Gastroesophageal sphincter (tissue), 4 donors: ENCODE measurements around the gene SCN1B. TPM values are rescaled to one million over a fixed set of nuclear protein-coding genes. Genes with fewer than 3 reads are reported as not detected.

Experiments
- ATAC-seq: fragments of 150-250 bp; one replicate; pipeline ENCODE4 v1.9.1; 2016; ENCODE audit warnings: mild to moderate bottlenecking, moderate library complexity
- H3K27ac ChIP-seq, 4 donors: fragments of 200-600 bp; sonication (generic) in 3 of 4; 1 replicate in 3 of 4; 2 replicates in 1 of 4; pipeline ENCODE4 v1.5.1; 2016 to 2019
- H3K27me3 ChIP-seq: fragments of 200-600 bp; sonication (generic); one replicate; pipeline ENCODE4 v1.5.1; 2019
- H3K36me3 ChIP-seq, 2 donors: fragments of 200-600 bp; sonication (generic); one replicate each; pipeline ENCODE4 v1.5.1; 2019; ENCODE audit warnings: control low read depth in 1 of 2
- H3K4me1 ChIP-seq, 3 donors: fragments of 200-600 bp; sonication (generic); 1 replicate in 2 of 3; 2 replicates in 1 of 3; pipeline ENCODE4 v1.5.1; 2016 to 2019; ENCODE audit warnings: control low read depth in 2 of 3
- H3K4me3 ChIP-seq, 2 donors: fragments of 200-600 bp; sonication (generic); one replicate each; pipeline ENCODE4 v1.5.1; 2019; ENCODE audit warnings: mild to moderate bottlenecking in 1 of 2, moderate library complexity in 1 of 2
- H3K9me3 ChIP-seq, 3 donors: fragments of 200-600 bp; sonication (generic); one replicate each; pipeline ENCODE4 v1.5.1; 2017 to 2019; ENCODE audit warnings: control low read depth in 2 of 3
- EP300 ChIP-seq: sonication (generic); formaldehyde crosslinking; IDR thresholded peaks from one replicate; pipeline ENCODE4 v1.6.1; 2017; ENCODE audit warnings: antibody characterized with exemption, mild to moderate bottlenecking
- POLR2A ChIP-seq, 2 donors: fragments of 450-650 bp; IDR thresholded peaks; one replicate each; pipeline ENCODE4 v1.6.1; 2017; ENCODE audit warnings: antibody characterized with exemption in 2 of 2, mild to moderate bottlenecking in 2 of 2, moderate library complexity in 1 of 2
- POLR2AphosphoS5 ChIP-seq: sonication (generic); formaldehyde crosslinking; IDR thresholded peaks from one replicate; pipeline ENCODE4 v1.6.1; 2017; ENCODE audit warnings: antibody characterized with exemption
- WGBS, 2 donors: methylation state at CpG; one replicate each; pipeline ENCODE4 v1.1.5; 2018; ENCODE audit warnings: low coverage in 1 of 2; 5-methylcytosine and 5-hydroxymethylcytosine counted together
- total RNA-seq, 4 donors: library from RNA; depleted of rRNA; stranded (reverse); fragments of >200 nt; gene quantifications; one replicate each; pipeline ENCODE4 v1.1.0, GENCODE V29; 2016
- TF ChIP-seq, protein P1 (sequence below), 4 experiments: fragments of 200-600 bp in 2 of 4; fragments of 450-650 bp in 2 of 4; sonication (generic) in 1 of 4; IDR thresholded peaks; one replicate each; pipeline ENCODE4 v1.5.1; 2017 to 2019; ENCODE audit warnings: antibody characterized with exemption in 4 of 4, mild to moderate bottlenecking in 2 of 4, moderate library complexity in 2 of 4

The SCN1B gene
- total RNA-seq, 4 donors from 2014 or later, result 5.3 to 13.2 (median 9.5) TPM

- peaks cover 19% of the 10 kb centered on the region for H3K27me3 ChIP-seq
- H3K4me1 ChIP-seq, result no peaks in the 10 kb centered on the region
- 58 to 66% methylated on average over 4 to 7 of the region's 7 CpGs for WGBS, 2 donors
- no peak for ATAC-seq
- no peak overlapping the region for H3K4me3 ChIP-seq
- H3K27ac ChIP-seq, result no peak overlapping the region
- H3K9me3 ChIP-seq, result no peaks in the 10 kb centered on the region
- TF ChIP-seq POLR2A (IDR thresholded peaks at IDR 0.05) (no peak), EP300 (no peak), POLR2AphosphoS5 (no peak)
- TF ChIP-seq, protein P1, sequence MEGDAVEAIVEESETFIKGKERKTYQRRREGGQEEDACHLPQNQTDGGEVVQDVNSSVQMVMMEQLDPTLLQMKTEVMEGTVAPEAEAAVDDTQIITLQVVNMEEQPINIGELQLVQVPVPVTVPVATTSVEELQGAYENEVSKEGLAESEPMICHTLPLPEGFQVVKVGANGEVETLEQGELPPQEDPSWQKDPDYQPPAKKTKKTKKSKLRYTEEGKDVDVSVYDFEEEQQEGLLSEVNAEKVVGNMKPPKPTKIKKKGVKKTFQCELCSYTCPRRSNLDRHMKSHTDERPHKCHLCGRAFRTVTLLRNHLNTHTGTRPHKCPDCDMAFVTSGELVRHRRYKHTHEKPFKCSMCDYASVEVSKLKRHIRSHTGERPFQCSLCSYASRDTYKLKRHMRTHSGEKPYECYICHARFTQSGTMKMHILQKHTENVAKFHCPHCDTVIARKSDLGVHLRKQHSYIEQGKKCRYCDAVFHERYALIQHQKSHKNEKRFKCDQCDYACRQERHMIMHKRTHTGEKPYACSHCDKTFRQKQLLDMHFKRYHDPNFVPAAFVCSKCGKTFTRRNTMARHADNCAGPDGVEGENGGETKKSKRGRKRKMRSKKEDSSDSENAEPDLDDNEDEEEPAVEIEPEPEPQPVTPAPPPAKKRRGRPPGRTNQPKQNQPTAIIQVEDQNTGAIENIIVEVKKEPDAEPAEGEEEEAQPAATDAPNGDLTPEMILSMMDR (IDR thresholded peaks at IDR 0.05), result no peak
- no peaks in the 10 kb centered on the region for H3K36me3 ChIP-seq
These were observed 31.5 kb downstream of the SCN1B start for GRCh38 chr19:35061583-35062373.

DNA sequence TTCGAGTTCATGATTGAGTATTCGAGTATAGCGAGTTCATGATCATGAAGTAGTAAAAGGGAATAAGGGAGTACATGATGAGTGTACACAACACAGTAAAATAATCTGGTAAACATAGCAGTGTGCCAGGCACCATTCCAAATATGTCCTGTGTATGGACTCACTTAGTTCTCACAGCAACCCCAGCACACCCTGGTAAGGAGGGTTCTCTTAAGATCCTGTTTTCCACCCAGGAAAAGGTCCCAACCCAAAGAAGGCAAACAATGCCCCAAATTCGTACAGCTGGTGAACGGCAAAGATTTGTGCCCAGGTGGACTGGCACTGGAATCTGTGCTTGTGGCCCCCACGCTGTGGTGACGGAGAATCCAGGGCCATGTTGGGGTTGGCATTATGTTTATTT, 32.7 kb downstream of the SCN1B start:
- Histone ChIP-seq H3K9me3 (no peaks in the 10 kb centered on the region), H3K4me3 (no peak overlapping the region), H3K36me3 (no peaks in the 10 kb centered on the region), H3K27ac (no peak overlapping the region), H3K27me3 (peaks cover 13% of the 10 kb centered on the region), H3K4me1 (no peaks in the 10 kb centered on the region)
- TF ChIP-seq EP300 (no peak), POLR2A (IDR thresholded peaks at IDR 0.05) (no peak), POLR2AphosphoS5 (no peak)
- TF ChIP-seq, protein P1 (IDR thresholded peaks at IDR 0.05), result no peak
- 85% methylated on average over 7 of the region's 7 CpGs for WGBS, 2 donors
- ATAC-seq, result no peak

DNA sequence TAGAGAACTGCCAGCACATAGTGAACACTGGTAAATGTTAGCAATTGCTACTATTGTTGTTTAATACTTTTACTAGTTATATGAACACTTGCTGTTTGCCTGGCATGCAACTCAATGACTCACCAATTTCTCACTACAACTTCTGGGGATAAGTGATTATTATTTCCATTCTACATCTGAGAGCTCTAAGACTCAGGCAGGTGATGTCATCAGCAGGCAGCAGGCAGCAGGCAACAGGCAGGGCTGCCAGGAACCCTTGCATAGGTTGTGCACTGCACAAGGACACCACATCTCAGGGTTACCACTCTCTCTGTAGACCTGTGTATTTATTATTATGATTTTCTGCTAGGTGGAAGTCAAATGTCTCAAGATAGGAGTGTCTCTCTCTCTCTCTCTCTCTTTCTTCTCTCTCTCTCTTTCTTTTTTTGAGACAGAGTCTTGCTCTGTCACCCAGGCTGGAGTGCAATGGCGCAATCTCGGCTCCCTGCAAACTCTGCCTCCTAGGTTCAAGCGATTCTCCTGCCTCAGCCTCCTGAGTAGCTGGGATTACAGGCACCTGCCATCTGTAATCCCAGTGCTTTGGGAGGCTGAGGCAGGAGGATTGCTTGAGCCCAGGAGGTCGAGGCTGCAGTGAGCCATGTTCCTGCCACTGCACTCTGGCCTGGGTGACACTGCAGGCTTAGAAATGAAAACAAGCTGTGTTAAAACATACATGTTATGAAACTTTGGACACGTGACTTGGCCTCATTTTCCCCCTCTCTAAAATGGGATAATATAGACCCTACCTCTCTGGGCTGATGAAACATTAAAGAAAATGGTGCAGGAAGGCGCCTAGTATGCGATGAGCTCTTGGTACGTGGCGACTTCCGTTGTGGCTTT, 33.9 kb downstream of the SCN1B start:
- peaks cover 21% of the 10 kb centered on the region for H3K27me3 ChIP-seq
- no peaks in the 10 kb centered on the region for H3K9me3 ChIP-seq
- ATAC-seq, result no peak
- H3K36me3 ChIP-seq, result no peaks in the 10 kb centered on the region
- no peak for TF ChIP-seq POLR2AphosphoS5
- no peak for TF ChIP-seq EP300
- TF ChIP-seq, protein P1 (IDR thresholded peaks at IDR 0.05), result no peak
- TF ChIP-seq POLR2A (IDR thresholded peaks at IDR 0.05), result no peak
- no peaks in the 10 kb centered on the region for H3K4me1 ChIP-seq
- H3K4me3 ChIP-seq, result no peak overlapping the region
- no peak overlapping the region for H3K27ac ChIP-seq
- 83 to 86% methylated on average over 6 to 8 of the region's 10 CpGs for whole genome bisulfite sequencing, 2 donors

DNA sequence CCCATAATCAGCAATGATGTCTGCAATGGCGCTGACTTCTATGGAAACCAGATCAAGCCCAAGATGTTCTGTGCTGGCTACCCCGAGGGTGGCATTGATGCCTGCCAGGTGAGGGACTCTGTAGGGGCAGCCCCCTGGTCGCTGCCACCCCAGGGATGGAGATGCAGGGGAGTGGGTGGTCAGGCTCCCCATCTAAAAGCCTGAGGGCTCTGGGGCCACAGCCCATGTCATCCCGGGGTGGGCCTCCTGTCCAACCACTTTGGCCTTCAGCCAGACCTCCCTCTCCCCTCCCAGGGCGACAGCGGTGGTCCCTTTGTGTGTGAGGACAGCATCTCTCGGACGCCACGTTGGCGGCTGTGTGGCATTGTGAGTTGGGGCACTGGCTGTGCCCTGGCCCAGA, 35.3 kb downstream of the SCN1B start:
- H3K4me3 ChIP-seq, result no peak overlapping the region
- no peaks in the 10 kb centered on the region for H3K4me1 ChIP-seq
- H3K27me3 ChIP-seq, result peaks cover 15% of the 10 kb centered on the region
- WGBS, 2 donors, result no CpG with 5 or more reads among the region's 10 CpGs
- peaks cover 0 to 6% (median 0%) of the 10 kb centered on the region in 3 donors for H3K9me3 ChIP-seq
- ATAC-seq, result no peak
- no peaks in the 10 kb centered on the region for H3K36me3 ChIP-seq
- no peak overlapping the region for H3K27ac ChIP-seq
- TF ChIP-seq POLR2AphosphoS5 (no peak), POLR2A (IDR thresholded peaks at IDR 0.05) (no peak), EP300 (no peak)
- TF ChIP-seq, protein P1 (IDR thresholded peaks at IDR 0.05), result no peak
